ENCODE results near the gene EXD3. TPM values are rescaled to one million over a fixed set of nuclear protein-coding genes. Genes with fewer than 3 reads are reported as not detected.

EXD3 gene
- total RNA-seq, 8 experiments from 2014 or later: 3.2 to 14.8 (median 9.6) TPM

GRCh38 chr9:137406876-137407589, 15.9 kb downstream of the EXD3 start:
- Histone ChIP-seq H3K4me1 (replicated peaks in 1 of 2) (peaks cover 6 to 14% of the 10 kb centered on the region in 2 donors), H3K4me3 (peak overlapping the region in 4 of 5 donors; percentile 5 to 18 (median 10)), H3K27ac (no peak overlapping the region)
- in situ Hi-C loops (cut with MboI; ENCODE audit: low pct_unique_long_range_greater_than_20kb in 2 of 9, low sequenced_read_pairs in 9 of 9, unreplicated experiment in 9 of 9): loop anchor here in 7 of 9 experiments (10.0 to 25.0 kb wide), 3 partner anchors 95 to 120 kb away; partner anchors contain the start of genes NRARP (in 5 of the 7) and TOR4A (in 1 of the 7)
- peak; percentile 87 to 98 (median 92) for ATAC-seq (replicated peaks in 6 of 8)
- 0% methylated on average over 1 of the region's 63 CpGs; no CpG with 5 or more reads in 9 of the 10 experiments for WGBS, 10 experiments

GRCh38 chr9:137406085-137406760, 16.7 kb downstream of the EXD3 start:
- H3K4me3 ChIP-seq: peak overlapping the region in 2 of 5 donors; percentile 10 to 18
- 60 to 100% (median 88%) methylated on average over 1 to 12 of the region's 20 CpGs; no CpG with 5 or more reads in 2 of the 10 experiments for WGBS, 10 experiments
- in situ Hi-C loops (cut with MboI; ENCODE audit: low pct_unique_long_range_greater_than_20kb in 2 of 9, low sequenced_read_pairs in 9 of 9, unreplicated experiment in 9 of 9): loop anchor here in 7 of 9 experiments (10.0 to 25.0 kb wide), 3 partner anchors 94 to 119 kb away; partner anchors contain the start of genes NRARP (in 5 of the 7) and TOR4A (in 1 of the 7)
- peaks cover 2 to 10% of the 10 kb centered on the region in 2 donors for H3K4me1 ChIP-seq (replicated peaks in 1 of 2)
- ATAC-seq (replicated peaks in 6 of 8): no peak
- no peak overlapping the region for H3K27ac ChIP-seq

DNA sequence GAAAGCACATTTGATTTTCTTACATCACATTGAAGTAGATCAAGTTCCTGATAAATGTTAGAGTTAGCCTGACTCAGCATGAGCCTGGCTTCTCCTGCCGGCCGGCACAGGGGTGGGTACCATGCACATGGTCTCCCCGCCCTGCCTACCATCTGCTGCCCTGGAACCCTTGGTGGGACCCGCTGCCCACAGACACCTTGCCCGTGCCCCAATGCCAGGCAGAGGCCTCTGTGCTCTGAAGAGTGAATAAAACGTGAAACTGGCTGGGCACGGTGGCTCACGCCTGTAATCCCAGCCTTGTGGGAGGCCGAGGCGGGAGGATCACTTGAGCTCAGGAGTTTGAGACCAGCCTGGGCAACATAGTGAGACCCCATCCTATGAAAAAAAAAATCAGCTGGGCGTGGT, 17.3 kb downstream of the EXD3 start:
- in situ Hi-C loops (cut with MboI; ENCODE audit: low pct_unique_long_range_greater_than_20kb in 2 of 9, low sequenced_read_pairs in 9 of 9, unreplicated experiment in 9 of 9): loop anchor here in 7 of 9 experiments (10.0 to 25.0 kb wide), 3 partner anchors 93 to 118 kb away; partner anchors contain the start of genes NRARP (in 5 of the 7) and TOR4A (in 1 of the 7)
- H3K4me1 ChIP-seq (replicated peaks in 1 of 2): peaks cover 2 to 10% of the 10 kb centered on the region in 2 donors

GRCh38 chr9:137404961-137405567, 17.9 kb downstream of the EXD3 start:
- in situ Hi-C loops (cut with MboI; ENCODE audit: low pct_unique_long_range_greater_than_20kb in 2 of 9, low sequenced_read_pairs in 9 of 9, unreplicated experiment in 9 of 9): loop anchor here in 7 of 9 experiments (10.0 to 25.0 kb wide), 3 partner anchors 93 to 118 kb away; partner anchors contain the start of genes NRARP (in 5 of the 7) and TOR4A (in 1 of the 7)
- Histone ChIP-seq H3K4me1 (replicated peaks in 1 of 2) (peaks cover 2 to 10% of the 10 kb centered on the region in 2 donors), H3K27ac (no peak overlapping the region), H3K4me3 (no peak overlapping the region)
- 100% methylated on average over 1 of the region's 24 CpGs; no CpG with 5 or more reads in 9 of the 10 experiments for WGBS, 10 experiments
- ATAC-seq (replicated peaks in 6 of 8): no peak

More for the DNA sequence above, 17.3 kb downstream of the EXD3 start:
- 56 to 100% (median 82%) methylated on average over 1 to 6 of the region's 11 CpGs; no CpG with 5 or more reads in 2 of the 10 experiments for WGBS, 10 experiments
- H3K27ac ChIP-seq: no peak overlapping the region
- H3K4me3 ChIP-seq: no peak overlapping the region
- no peak for ATAC-seq (replicated peaks in 6 of 8)

- in situ Hi-C loops (cut with MboI; ENCODE audit: low pct_unique_long_range_greater_than_20kb in 2 of 9, low sequenced_read_pairs in 9 of 9, unreplicated experiment in 9 of 9): loop anchor here in 7 of 9 experiments (10.0 to 25.0 kb wide), 3 partner anchors 91 to 116 kb away; partner anchors contain the start of genes NRARP (in 5 of the 7) and TOR4A (in 1 of the 7)
- no peak for ATAC-seq (replicated peaks in 6 of 8)
- no CpG with 5 or more reads among the region's 15 CpGs for WGBS, 10 experiments
- H3K4me1 ChIP-seq (replicated peaks in 1 of 2): peaks cover 2 to 10% of the 10 kb centered on the region in 2 donors
- no peak overlapping the region for H3K27ac ChIP-seq
- H3K4me3 ChIP-seq: no peak overlapping the region
Measured at GRCh38 chr9:137403269-137403668, 19.7 kb downstream of the EXD3 start.

DNA sequence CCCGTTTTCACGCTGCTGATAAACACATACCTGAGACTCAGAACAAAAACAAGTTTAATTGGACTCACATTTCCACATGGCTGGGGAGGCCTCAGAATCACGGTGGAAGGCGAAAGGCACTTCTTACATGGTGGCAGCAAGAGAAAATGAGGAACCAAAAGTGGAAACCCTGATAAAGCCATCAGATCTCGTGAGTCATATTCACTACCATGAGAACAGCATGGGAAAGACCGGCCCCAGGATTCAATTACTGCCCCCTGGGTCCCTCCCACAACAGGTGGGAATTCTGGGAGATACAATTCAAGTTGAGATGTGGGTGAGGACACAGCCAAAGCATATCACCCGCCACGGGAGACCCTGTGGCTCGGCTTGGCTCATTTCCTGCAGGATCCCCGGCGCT, 20.2 kb downstream of the EXD3 start:
- Histone ChIP-seq H3K4me3 (no peak overlapping the region), H3K4me1 (replicated peaks in 1 of 2) (peaks cover 2 to 10% of the 10 kb centered on the region in 2 donors), H3K27ac (no peak overlapping the region)
- WGBS, 10 experiments: 70 to 100% (median 90%) methylated on average over 2 to 6 of the region's 11 CpGs; no CpG with 5 or more reads in 3 of the 10 experiments
- no peak for ATAC-seq (replicated peaks in 6 of 8)
- in situ Hi-C loops (cut with MboI; ENCODE audit: low pct_unique_long_range_greater_than_20kb in 2 of 9, low sequenced_read_pairs in 9 of 9, unreplicated experiment in 9 of 9): loop anchor here in 7 of 9 experiments (10.0 to 25.0 kb wide), 3 partner anchors 90 to 115 kb away; partner anchors contain the start of genes NRARP (in 5 of the 7) and TOR4A (in 1 of the 7)

DNA sequence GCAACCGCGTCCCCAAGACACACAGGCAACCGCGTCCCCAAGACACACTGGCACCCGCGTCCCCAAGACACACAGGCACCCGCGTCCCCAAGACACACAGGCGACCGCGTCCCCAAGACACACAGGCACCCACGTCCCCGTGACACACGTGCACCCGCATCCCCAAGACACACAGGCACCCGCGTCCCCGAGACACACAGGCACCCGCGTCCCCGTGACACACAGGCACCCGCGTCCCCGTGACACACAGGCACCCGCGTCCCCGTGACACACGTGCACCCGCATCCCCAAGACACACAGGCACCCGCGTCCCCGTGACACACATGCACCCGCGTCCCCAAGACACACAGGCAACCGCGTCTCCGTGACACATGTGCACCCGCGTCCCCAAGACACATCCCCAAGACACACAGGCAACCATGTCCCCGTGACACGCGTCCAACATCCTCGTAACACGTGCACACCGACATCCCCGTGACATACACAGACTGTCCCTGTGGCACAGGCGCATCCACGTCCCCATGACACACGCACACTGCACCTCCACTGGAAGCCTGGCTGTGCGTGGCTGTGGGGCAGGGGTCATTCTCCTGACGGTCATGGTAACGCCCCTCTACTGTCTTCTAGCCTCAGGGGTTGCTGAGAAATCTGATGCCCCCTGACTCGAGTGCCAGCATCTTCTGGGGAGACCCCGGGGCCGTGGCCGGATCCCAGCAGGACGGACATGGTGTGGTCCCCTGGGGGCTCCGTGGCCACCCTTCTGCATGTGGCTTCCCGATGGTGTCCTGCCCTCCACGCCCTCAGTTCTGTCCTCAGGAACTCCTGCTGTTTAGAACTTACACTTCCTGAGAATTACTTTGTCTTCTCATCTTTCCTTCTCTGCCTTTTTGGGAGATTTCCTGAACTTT, 24.1 kb downstream of the EXD3 start:
- Histone ChIP-seq H3K4me1 (replicated peaks in 1 of 2) (peaks cover 0 to 5% of the 10 kb centered on the region in 2 donors), H3K4me3 (no peak overlapping the region), H3K27ac (no peak overlapping the region)
- no peak for ATAC-seq (replicated peaks in 6 of 8)
- WGBS, 10 experiments: 87 to 100% (median 95%) methylated on average over 1 to 27 of the region's 60 CpGs; no CpG with 5 or more reads in 3 of the 10 experiments
- in situ Hi-C loops (cut with MboI; ENCODE audit: low pct_unique_long_range_greater_than_20kb in 2 of 9, low sequenced_read_pairs in 9 of 9, unreplicated experiment in 9 of 9): no loop called here

GRCh38 chr9:137397675-137398423, 25.1 kb downstream of the EXD3 start:
- H3K27ac ChIP-seq: no peak overlapping the region
- ATAC-seq (replicated peaks in 6 of 8): no peak
- in situ Hi-C loops (cut with MboI; ENCODE audit: low pct_unique_long_range_greater_than_20kb in 2 of 9, low sequenced_read_pairs in 9 of 9, unreplicated experiment in 9 of 9): no loop called here
- H3K4me1 ChIP-seq (replicated peaks in 1 of 2): peaks cover 0 to 5% of the 10 kb centered on the region in 2 donors
- H3K4me3 ChIP-seq: no peak overlapping the region
- WGBS, 10 experiments: 47 to 97% (median 87%) methylated on average over 3 to 17 of the region's 20 CpGs

- WGBS, 10 experiments: 80 to 100% (median 87%) methylated on average over 1 to 12 of the region's 26 CpGs; no CpG with 5 or more reads in 2 of the 10 experiments
- no peak overlapping the region for H3K4me3 ChIP-seq
- H3K27ac ChIP-seq: no peak overlapping the region
- in situ Hi-C loops (cut with MboI; ENCODE audit: low pct_unique_long_range_greater_than_20kb in 2 of 9, low sequenced_read_pairs in 9 of 9, unreplicated experiment in 9 of 9): no loop called here
- peaks cover 0 to 5% of the 10 kb centered on the region in 2 donors for H3K4me1 ChIP-seq (replicated peaks in 1 of 2)
- ATAC-seq (replicated peaks in 6 of 8): peak in 3 of 8 experiments; percentile 13 to 86 (median 35)
Measured at GRCh38 chr9:137396634-137397367, 26.2 kb downstream of the EXD3 start.

DNA sequence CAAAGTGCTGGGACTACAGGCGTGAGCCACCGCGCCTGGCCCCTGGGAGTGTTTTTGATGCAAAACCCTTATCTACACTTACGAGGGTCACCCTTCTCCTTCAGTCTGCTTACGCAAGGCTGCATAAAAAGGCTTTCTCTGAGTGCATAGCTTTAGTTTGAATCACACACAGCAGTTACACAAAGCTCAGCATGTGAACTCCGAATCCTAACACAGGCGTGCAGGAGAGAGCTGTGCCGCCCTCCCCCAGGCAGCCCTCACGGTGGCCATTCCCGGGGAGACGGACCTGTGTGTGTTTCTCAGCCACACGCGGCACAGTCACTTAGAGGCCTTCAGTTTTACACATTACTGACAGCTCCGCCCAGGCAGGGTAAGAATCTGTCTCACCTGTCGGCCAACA, 26.7 kb downstream of the EXD3 start:
- Histone ChIP-seq H3K27ac (no peak overlapping the region), H3K4me1 (replicated peaks in 1 of 2) (peaks cover 0 to 5% of the 10 kb centered on the region in 2 donors), H3K4me3 (no peak overlapping the region)
- in situ Hi-C loops (cut with MboI; ENCODE audit: low pct_unique_long_range_greater_than_20kb in 2 of 9, low sequenced_read_pairs in 9 of 9, unreplicated experiment in 9 of 9): no loop called here
- WGBS, 10 experiments: 76 to 100% (median 88%) methylated on average over 1 to 8 of the region's 15 CpGs; no CpG with 5 or more reads in 3 of the 10 experiments
- ATAC-seq (replicated peaks in 6 of 8): peak in 1 of 8 experiments; percentile 63

GRCh38 chr9:137395666-137396010, 27.3 kb downstream of the EXD3 start:
- in situ Hi-C loops (cut with MboI; ENCODE audit: low pct_unique_long_range_greater_than_20kb in 2 of 9, low sequenced_read_pairs in 9 of 9, unreplicated experiment in 9 of 9): no loop called here

More at GRCh38 chr9:137395666-137396010, 27.3 kb downstream of the EXD3 start:
- H3K27ac ChIP-seq: no peak overlapping the region
- H3K4me3 ChIP-seq: no peak overlapping the region
- peaks cover 0 to 5% of the 10 kb centered on the region in 2 donors for H3K4me1 ChIP-seq (replicated peaks in 1 of 2)
- ATAC-seq (replicated peaks in 6 of 8): peak in 1 of 8 experiments; percentile 16
- 70 to 90% (median 80%) methylated on average over 2 of the region's 11 CpGs; no CpG with 5 or more reads in 6 of the 10 experiments for WGBS, 10 experiments

Data from motor neuron (in vitro differentiated cells).